Thoracic aorta (tissue), 2 donors: ENCODE data around the gene QRICH2. TPM values are rescaled to one million over a fixed set of nuclear protein-coding genes. Genes with fewer than 3 reads are reported as not detected.

Source experiments
- ATAC-seq: fragments of 150-250 bp; one replicate; pipeline ENCODE4 v1.8.0; 2017; ENCODE audit warnings: low read depth; ENCODE audit not compliant: insufficient number of reproducible peaks, low FRiP score
- DNase-seq: peaks from one replicate; pipeline ENCODE4 v3.0.0-alpha.2; 2020; ENCODE audit warnings: low spot score
- H3K27ac ChIP-seq, 2 donors: fragments of 200-600 bp; sonication (generic); 1 replicate in 1 of 2; 2 replicates in 1 of 2; pipeline ENCODE4 v1.5.1; 2016; ENCODE audit warnings: mild to moderate bottlenecking in 2 of 2, moderate library complexity in 2 of 2
- H3K27me3 ChIP-seq: fragments of 200-600 bp; sonication (generic); replicated peaks from 2 replicates; pipeline ENCODE4 v1.6.0; 2016; ENCODE audit warnings: mild to moderate bottlenecking; ENCODE audit not compliant: insufficient read depth
- H3K36me3 ChIP-seq: fragments of 200-600 bp; sonication (generic); one replicate; pipeline ENCODE4 v1.5.1; 2016
- H3K4me1 ChIP-seq, 2 donors: fragments of 200-600 bp; sonication (generic); 1 replicate in 1 of 2; 2 replicates in 1 of 2; pipeline versions ENCODE4 v1.5.1 to v1.6.0; 2016; ENCODE audit warnings: low read depth in 2 of 2, mild to moderate bottlenecking in 1 of 2; ENCODE audit not compliant: control insufficient read depth in 1 of 2
- H3K4me3 ChIP-seq: fragments of 200-600 bp; sonication (generic); 2 replicates; pipeline ENCODE4 v1.5.1; 2016; ENCODE audit warnings: mild to moderate bottlenecking
- H3K9me3 ChIP-seq: fragments of 200-600 bp; sonication (generic); 2 replicates; pipeline ENCODE4 v1.5.1; 2016
- total RNA-seq, 2 donors: library from RNA; depleted of rRNA; stranded (reverse); fragments of >200 nt; gene quantifications; one replicate each; pipeline versions ENCODE4 v1.1.0 to v1.2.3, GENCODE V29; 2016
- TF ChIP-seq, protein P1 (sequence below): fragments of 200-600 bp; sonication (generic); IDR thresholded peaks from one replicate; pipeline ENCODE4 v1.5.1; 2019; ENCODE audit warnings: antibody characterized with exemption

QRICH2 gene
- total RNA-seq, 2 donors from 2014 or later: 6.1 to 6.9 TPM

DNA sequence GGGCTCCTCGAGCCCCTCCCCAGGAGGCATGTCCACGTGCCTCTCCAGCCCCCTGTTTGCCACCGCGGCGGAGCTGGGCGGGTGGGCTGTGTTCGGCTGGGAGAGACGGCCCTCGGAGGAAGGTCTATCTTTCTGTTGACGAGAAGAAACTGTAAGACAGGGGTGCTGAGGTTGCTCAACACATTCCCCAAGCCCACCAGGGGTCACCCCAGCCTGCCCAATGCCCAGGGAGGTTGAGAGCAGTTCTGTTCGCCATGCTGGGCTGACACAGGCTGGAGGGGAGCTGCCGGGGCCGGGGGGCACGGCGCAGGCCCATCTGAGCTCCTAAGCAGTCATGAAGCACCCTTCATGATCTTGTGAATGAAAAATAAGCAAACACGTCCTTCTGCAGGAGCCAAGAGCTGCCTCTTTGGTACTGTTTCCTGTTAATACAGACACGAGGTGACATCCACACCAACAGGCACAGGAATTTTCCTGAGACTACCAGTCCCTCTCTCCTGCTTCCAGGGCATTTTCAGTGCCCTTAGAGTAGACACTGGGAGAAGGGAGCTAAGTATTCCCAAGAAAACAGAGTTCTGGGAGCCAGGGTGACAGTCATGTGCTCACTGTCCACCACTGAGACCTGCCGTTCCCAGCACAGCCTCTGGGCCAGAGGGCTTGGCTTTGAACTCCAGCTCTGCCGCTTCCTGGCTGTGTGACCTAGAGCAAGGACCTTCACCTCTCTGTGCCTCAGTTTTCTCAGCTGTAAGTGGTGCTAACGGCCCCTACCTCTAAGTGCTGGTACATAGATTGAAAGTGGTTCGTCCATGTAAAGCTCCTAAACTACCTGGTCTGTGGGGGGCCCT is 33.7 kb downstream of the QRICH2 start:
- TF ChIP-seq, protein P1, sequence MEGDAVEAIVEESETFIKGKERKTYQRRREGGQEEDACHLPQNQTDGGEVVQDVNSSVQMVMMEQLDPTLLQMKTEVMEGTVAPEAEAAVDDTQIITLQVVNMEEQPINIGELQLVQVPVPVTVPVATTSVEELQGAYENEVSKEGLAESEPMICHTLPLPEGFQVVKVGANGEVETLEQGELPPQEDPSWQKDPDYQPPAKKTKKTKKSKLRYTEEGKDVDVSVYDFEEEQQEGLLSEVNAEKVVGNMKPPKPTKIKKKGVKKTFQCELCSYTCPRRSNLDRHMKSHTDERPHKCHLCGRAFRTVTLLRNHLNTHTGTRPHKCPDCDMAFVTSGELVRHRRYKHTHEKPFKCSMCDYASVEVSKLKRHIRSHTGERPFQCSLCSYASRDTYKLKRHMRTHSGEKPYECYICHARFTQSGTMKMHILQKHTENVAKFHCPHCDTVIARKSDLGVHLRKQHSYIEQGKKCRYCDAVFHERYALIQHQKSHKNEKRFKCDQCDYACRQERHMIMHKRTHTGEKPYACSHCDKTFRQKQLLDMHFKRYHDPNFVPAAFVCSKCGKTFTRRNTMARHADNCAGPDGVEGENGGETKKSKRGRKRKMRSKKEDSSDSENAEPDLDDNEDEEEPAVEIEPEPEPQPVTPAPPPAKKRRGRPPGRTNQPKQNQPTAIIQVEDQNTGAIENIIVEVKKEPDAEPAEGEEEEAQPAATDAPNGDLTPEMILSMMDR: no peak
- no peak overlapping the region for H3K27ac ChIP-seq
- H3K36me3 ChIP-seq: peaks cover 4% of the 10 kb centered on the region
- ATAC-seq: no peak
- peaks cover 12 to 18% of the 10 kb centered on the region in 2 donors for H3K4me1 ChIP-seq
- DNase-seq: no peak
- no peaks in the 10 kb centered on the region for H3K27me3 ChIP-seq
- no peaks in the 10 kb centered on the region for H3K9me3 ChIP-seq
- no peak overlapping the region for H3K4me3 ChIP-seq

DNA sequence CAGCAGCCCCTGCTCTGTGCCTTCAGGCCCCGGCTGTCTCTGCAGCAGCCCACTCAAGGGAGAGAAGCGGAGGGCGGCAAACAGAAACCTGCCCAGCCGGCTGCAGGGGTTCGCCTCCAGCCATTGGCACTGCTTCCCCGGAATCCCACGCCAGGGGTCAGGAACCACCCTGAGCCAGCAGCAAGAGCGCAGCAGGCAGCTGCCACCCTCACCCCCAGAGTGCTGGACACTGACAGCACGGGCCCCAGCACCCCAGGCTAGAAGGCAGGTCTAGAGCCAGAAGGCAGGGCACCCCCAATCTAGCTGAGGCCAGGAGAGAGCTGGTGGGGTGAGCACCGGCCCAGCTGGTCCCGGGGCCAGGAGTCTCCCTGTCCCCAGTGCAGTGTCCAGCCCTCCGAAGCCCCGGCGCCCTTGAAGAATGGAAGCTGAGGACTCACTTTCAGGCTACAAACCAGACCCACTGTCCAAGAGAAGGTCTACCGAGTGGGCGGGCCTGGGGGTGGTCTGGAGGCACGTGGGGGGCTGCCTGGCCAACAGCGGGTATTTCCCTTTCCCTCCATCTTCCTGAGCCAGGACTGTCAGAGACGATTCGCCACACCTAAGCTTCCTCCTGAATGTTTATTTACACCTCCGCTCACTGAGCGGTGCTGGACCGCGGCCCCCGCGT is 34.5 kb downstream of the QRICH2 start:
- TF ChIP-seq, protein P1: no peak
- Histone ChIP-seq H3K27ac (no peak overlapping the region), H3K9me3 (no peaks in the 10 kb centered on the region), H3K36me3 (peaks cover 4% of the 10 kb centered on the region), H3K27me3 (no peaks in the 10 kb centered on the region), H3K4me1 (peaks cover 19 to 23% of the 10 kb centered on the region in 2 donors), H3K4me3 (no peak overlapping the region)
- no peak for ATAC-seq
- DNase-seq: no peak

DNA sequence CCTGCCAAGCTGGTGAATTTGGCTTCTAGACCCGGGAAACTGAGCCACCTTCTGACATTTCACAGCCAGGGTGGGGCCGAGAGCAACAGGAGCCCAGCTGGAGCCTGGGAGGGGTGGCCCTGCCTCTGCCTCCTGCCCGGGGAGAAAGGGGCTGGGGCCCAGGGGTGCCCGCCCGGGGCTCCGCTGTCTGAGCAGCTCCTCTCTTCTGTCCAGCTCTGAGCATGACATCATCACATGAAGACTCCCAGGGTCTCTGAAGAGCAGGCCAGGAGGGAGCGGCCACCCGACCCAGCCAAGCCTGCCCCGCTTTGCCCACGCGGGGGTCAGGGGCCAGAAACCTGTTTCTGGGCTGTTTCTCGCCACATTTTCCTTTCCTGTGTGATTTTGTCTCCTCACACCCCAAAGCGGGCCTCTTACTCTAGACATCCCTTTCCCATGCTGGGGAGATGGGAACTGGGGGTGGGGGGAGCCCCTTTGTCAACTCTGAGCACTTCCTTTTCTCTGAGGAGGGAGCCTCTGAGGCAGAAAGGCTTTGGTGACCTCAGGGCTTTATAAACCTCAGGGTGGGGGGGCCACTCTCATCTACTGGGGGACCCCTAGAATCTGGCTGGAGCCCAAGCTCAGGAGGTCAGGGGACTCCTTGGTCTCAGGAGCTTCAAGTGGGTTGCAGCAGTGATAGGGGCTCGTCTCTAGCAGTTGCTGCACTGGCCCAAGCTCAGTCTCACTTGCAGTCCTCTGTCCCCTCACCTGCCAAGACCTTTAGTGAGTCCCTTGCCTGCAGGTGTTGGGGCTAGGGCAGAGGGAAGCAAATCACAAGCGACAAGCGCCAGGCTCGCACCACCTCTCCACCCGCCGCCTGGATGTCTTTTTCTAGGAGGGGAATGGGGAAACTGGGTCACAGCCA is 35.3 kb downstream of the QRICH2 start:
- Histone ChIP-seq H3K4me3 (peak overlapping the region; percentile 60), H3K27ac (peak overlapping the region; percentile 16 to 34), H3K27me3 (no peaks in the 10 kb centered on the region), H3K4me1 (peaks cover 24 to 31% of the 10 kb centered on the region in 2 donors), H3K36me3 (peaks cover 4% of the 10 kb centered on the region), H3K9me3 (no peaks in the 10 kb centered on the region)
- TF ChIP-seq, protein P1: no peak
- DNase-seq (no peak), ATAC-seq (no peak)

DNA sequence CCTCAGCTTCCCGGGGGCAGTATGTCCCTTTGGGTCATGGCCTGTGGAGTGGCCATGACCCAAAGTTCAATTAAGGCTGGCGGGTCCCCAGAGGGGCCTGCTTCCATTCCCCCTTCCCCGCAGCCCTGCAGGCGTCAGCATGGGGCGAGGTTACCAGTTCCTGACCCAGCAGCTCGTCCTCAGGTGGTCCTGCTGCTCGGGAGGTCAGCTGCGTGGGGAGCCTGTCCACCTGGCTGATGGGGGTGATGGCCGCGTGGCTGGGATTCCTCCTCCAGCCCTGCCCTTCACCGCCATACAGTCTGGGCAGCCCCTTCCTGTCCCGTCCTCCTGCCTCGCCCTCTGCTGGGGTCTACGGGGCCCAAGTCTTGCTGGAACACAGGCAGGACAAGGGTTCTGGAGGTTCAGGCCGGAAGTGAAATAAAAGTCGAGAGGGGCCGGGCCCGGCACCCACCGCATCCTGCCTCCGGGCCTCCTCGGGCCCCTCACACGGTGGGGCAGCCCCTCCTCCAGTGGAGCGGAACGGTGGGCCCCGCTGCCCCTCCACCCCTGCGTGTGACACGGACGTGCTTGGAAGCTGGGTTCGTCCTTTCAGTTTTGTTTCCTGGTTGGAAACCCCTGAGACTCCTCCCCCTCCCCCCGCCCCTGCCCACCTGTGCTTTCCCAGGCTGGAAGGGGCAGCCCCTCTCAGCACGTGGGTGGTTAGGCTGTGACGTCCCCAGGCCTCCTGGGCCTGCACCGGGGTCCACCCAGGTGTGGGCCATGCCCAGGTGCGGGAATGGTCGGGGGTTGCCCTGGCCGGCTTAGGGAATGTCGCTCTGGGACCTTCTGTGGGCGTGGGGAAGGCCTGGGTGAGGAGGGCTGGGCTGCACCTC is 36.2 kb downstream of the QRICH2 start:
- TF ChIP-seq, protein P1: no peak
- Histone ChIP-seq H3K4me1 (peaks cover 32 to 40% of the 10 kb centered on the region in 2 donors), H3K4me3 (peak overlapping the region; percentile 60), H3K9me3 (no peaks in the 10 kb centered on the region), H3K27ac (peak overlapping the region; percentile 16 to 34), H3K36me3 (peaks cover 4% of the 10 kb centered on the region), H3K27me3 (no peaks in the 10 kb centered on the region)
- ATAC-seq: no peak
- DNase-seq: no peak
